Kidney (tissue), 14 donors: ENCODE results near the gene F11R. TPM values are rescaled to one million over a fixed set of nuclear protein-coding genes. Genes with fewer than 3 reads are reported as not detected.

Experiments
- DNase-seq, 5 donors: peaks; one replicate each; pipeline ENCODE4 v3.0.0-alpha.2; 2013 to 2020
- FAIRE-seq: peaks from 2 replicates; lab custom pipeline; 2012; peaks lifted over from hg19 to GRCh38; lab: Jason Lieb, UNC
- H3K27ac ChIP-seq, 2 donors: one replicate each; pipeline ENCODE4 v1.7.0; 2013; ENCODE audit warnings: low read depth in 2 of 2, low read length in 2 of 2, inconsistent platforms in 1 of 2
- H3K27me3 ChIP-seq: one replicate; pipeline ENCODE4 v1.7.1; 2013; ENCODE audit warnings: low read length, inconsistent platforms; ENCODE audit not compliant: control insufficient read depth, insufficient read depth
- H3K36me3 ChIP-seq, 3 donors: one replicate each; pipeline versions ENCODE4 v1.7.0 to v1.7.1; 2013; ENCODE audit warnings: low read length in 3 of 3, control low read depth in 1 of 3, inconsistent platforms in 1 of 3; ENCODE audit not compliant: insufficient read depth in 3 of 3, control insufficient read depth in 2 of 3
- H3K4me1 ChIP-seq, 3 donors: one replicate each; pipeline versions ENCODE4 v1.7.0 to v1.7.1; 2013; ENCODE audit warnings: low read length in 3 of 3, inconsistent platforms in 1 of 3, low read depth in 1 of 3; ENCODE audit not compliant: control insufficient read depth in 2 of 3, insufficient read depth in 2 of 3
- H3K4me3 ChIP-seq, 3 donors: one replicate each; pipeline versions ENCODE4 v1.7.0 to v1.8.1; 2013; ENCODE audit warnings: low read length in 3 of 3, control low read depth in 1 of 3, inconsistent platforms in 1 of 3
- H3K9ac ChIP-seq, 3 donors: one replicate each; pipeline versions ENCODE4 v1.7.0 to v1.7.1; 2013; ENCODE audit warnings: low read length in 3 of 3, control low read depth in 1 of 3, inconsistent platforms in 1 of 3
- H3K9me3 ChIP-seq, 3 donors: one replicate each; pipeline versions ENCODE4 v1.7.0 to v1.7.1; 2013; ENCODE audit warnings: low read length in 3 of 3, control low read depth in 1 of 3, inconsistent platforms in 1 of 3; ENCODE audit not compliant: control insufficient read depth in 2 of 3, insufficient read depth in 1 of 3
- CTCF ChIP-seq: IDR thresholded peaks from 3 replicates; pipeline ENCODE4 v1.5.1; 2012; ENCODE audit warnings: mild to moderate bottlenecking, moderate library complexity, borderline replicate concordance; ENCODE audit not compliant: insufficient read depth; ENCODE audit errors: extremely low read depth
- intact Hi-C: fragments of 100-400 bp; cut with DNase I; formaldehyde crosslinking; loops from one replicate; pipeline ENCODE4 v1.11.1; 2022
- polyA plus RNA-seq: library from polyadenylated mRNA; stranded (reverse); fragments of 350-450 nt; fragmentation: Illumina TruSeq; extraction: RNeasy Lipid Tissue Mini Kit (QIAGEN cat#74804); gene quantifications from one replicate; pipeline ENCODE4 v1.2.3, GENCODE V29; 2014; ENCODE audit warnings: low read depth, low replicate concordance; ENCODE audit not compliant: insufficient read depth
- total RNA-seq: library from RNA; stranded (reverse); fragmentation: NEBNext Ultra II Directional; extraction: Animal tissue kit (Norgen Biotek cat#: 25700); gene quantifications from one replicate; pipeline ENCODE4 v1.2.1, GENCODE V29; 2021
- donor health status: control.
- donor health status: control.
- donor health status: control.
- donor health status: control.
- donor health status: control.
- donor health status: DM: yes; HTN: yes; CAD: no.
- donor health status: Normal renal cell carcinoma (clear cell type).

F11R gene
- total and polyA plus RNA-seq, 2 donors from 2014 or later, result 36.9 to 117 TPM

GRCh38 chr1:161013488-161014230, 7.3 kb downstream of the F11R start:
- Histone ChIP-seq H3K9me3 (no peaks in the 10 kb centered on the region), H3K4me1 (peaks cover 0 to 33% (median 30%) of the 10 kb centered on the region in 3 donors), H3K27ac (peak overlapping the region; percentile 82 to 94), H3K27me3 (no peaks in the 10 kb centered on the region), H3K9ac (peak overlapping the region in 2 of 3 donors; percentile 49 to 67), H3K36me3 (peaks cover 0 to 2% (median 0%) of the 10 kb centered on the region in 3 donors), H3K4me3 (peak overlapping the region in 2 of 3 donors; percentile 23 to 38)
- intact Hi-C loops, result no loop called here
- no peak for FAIRE-seq
- TF ChIP-seq CTCF, result no peak
- peak; percentile 75 to 94 (median 76) for DNase-seq

GRCh38 chr1:161013131-161013487, 7.8 kb downstream of the F11R start:
- Histone ChIP-seq H3K36me3 (peaks cover 0 to 5% (median 0%) of the 10 kb centered on the region in 3 donors), H3K4me3 (peak overlapping the region in 2 of 3 donors; percentile 18 to 23), H3K9me3 (no peaks in the 10 kb centered on the region), H3K9ac (peak overlapping the region in 2 of 3 donors; percentile 24 to 67), H3K27me3 (no peaks in the 10 kb centered on the region), H3K4me1 (peaks cover 0 to 30% (median 24%) of the 10 kb centered on the region in 3 donors), H3K27ac (peak overlapping the region; percentile 82 to 94)
- intact Hi-C loops, result no loop called here
- no peak for FAIRE-seq
- TF ChIP-seq CTCF, result no peak
- no peak for DNase-seq

GRCh38 chr1:161012420-161012819, 8.5 kb downstream of the F11R start:
- Histone ChIP-seq H3K9me3 (no peaks in the 10 kb centered on the region), H3K27ac (peak overlapping the region in 1 of 2 donors; percentile 23), H3K4me3 (no peak overlapping the region), H3K36me3 (peaks cover 0 to 5% (median 0%) of the 10 kb centered on the region in 3 donors), H3K9ac (no peak overlapping the region), H3K4me1 (peaks cover 0 to 25% (median 21%) of the 10 kb centered on the region in 3 donors), H3K27me3 (no peaks in the 10 kb centered on the region)
- TF ChIP-seq CTCF, result no peak
- FAIRE-seq (no peak), DNase-seq (no peak)
- intact Hi-C loops, result no loop called here
